Neural crest cell (in vitro differentiated cells): Measurements from ENCODE around the gene KIF24. TPM values are rescaled to one million over a fixed set of nuclear protein-coding genes. Genes with fewer than 3 reads are reported as not detected.
"Not testable (repeated sequence)": the region's sequence is repeated elsewhere in the genome, so short reads cannot be mapped to it uniquely, and the experiment has no call there.

ENCODE experiments used
- DNase-seq: peaks from one replicate; pipeline ENCODE4 v3.0.0; 2021; ENCODE audit warnings: low read depth, mixed read lengths, low spot score
- H3K27ac Mint-ChIP-seq: one replicate; pipeline ENCODE4 v1.8.0; 2021; ENCODE audit warnings: mild to moderate bottlenecking, mixed read lengths; ENCODE audit not compliant: unreplicated experiment
- H3K27me3 Mint-ChIP-seq: 2 replicates; pipeline ENCODE4 v1.8.0; 2021; ENCODE audit warnings: low read depth, mild to moderate bottlenecking, mixed read lengths
- H3K36me3 Mint-ChIP-seq: 2 replicates; pipeline ENCODE4 v1.8.0; 2021; ENCODE audit warnings: low read depth, mild to moderate bottlenecking, mixed read lengths
- H3K4me1 Mint-ChIP-seq: 2 replicates; pipeline ENCODE4 v1.8.0; 2021; ENCODE audit warnings: mixed read lengths
- H3K4me3 Mint-ChIP-seq: one replicate; pipeline ENCODE4 v1.8.0; 2021; ENCODE audit warnings: mild to moderate bottlenecking, mixed read lengths
- H3K9me3 Mint-ChIP-seq: 2 replicates; pipeline ENCODE4 v1.8.0; 2021; ENCODE audit warnings: mixed read lengths
- CTCF ChIP-seq: fragments of 200-600 bp; sonication (generic); conservative IDR thresholded peaks from 2 replicates; pipeline ENCODE4 v1.5.0; 2021; ENCODE audit warnings: antibody characterized with exemption, mild to moderate bottlenecking
- total RNA-seq: library from RNA; stranded (reverse); gene quantifications from 2 replicates; pipeline ENCODE4 v1.2.1, GENCODE V29; 2021

The KIF24 gene
- total RNA-seq, 1 donor from 2014 or later, result 12.3 TPM

- Mint-ChIP-seq H3K27me3 (no peaks in the 10 kb centered on the region), H3K36me3 (peaks cover 4% of the 10 kb centered on the region), H3K27ac (no peak overlapping the region), H3K4me1 (peaks cover 5% of the 10 kb centered on the region), H3K4me3 (no peak overlapping the region), H3K9me3 (no peaks in the 10 kb centered on the region)
- TF ChIP-seq CTCF, result no peak
- no peak for DNase-seq
Measured at GRCh38 chr9:34341659-34342295, 12.7 kb upstream of the KIF24 start.

- Mint-ChIP-seq H3K4me1 (peaks cover 26% of the 10 kb centered on the region), H3K4me3 (no peak overlapping the region), H3K36me3 (peaks cover 4% of the 10 kb centered on the region), H3K27me3 (no peaks in the 10 kb centered on the region), H3K9me3 (no peaks in the 10 kb centered on the region), H3K27ac (no peak overlapping the region)
- DNase-seq, result no peak
- TF ChIP-seq CTCF, result no peak
Measured at GRCh38 chr9:34338665-34339385, 9.8 kb upstream of the KIF24 start.

- not testable (repeated sequence) for H3K27me3 Mint-ChIP-seq, H3K36me3 Mint-ChIP-seq, H3K27ac Mint-ChIP-seq, H3K4me3 Mint-ChIP-seq, DNase-seq, H3K9me3 Mint-ChIP-seq
- H3K4me1 Mint-ChIP-seq, result peaks cover 29% of the 10 kb centered on the region
Measured at GRCh38 chr9:34338079-34338478, 9.0 kb upstream of the KIF24 start.

- peaks cover 34% of the 10 kb centered on the region for H3K4me1 Mint-ChIP-seq
- H3K27ac Mint-ChIP-seq, result no peak overlapping the region
- no peak overlapping the region for H3K4me3 Mint-ChIP-seq
- DNase-seq, result no peak
- peak; percentile 35 for TF ChIP-seq CTCF
- peaks cover 4% of the 10 kb centered on the region for H3K36me3 Mint-ChIP-seq
- no peaks in the 10 kb centered on the region for H3K27me3 Mint-ChIP-seq
- no peaks in the 10 kb centered on the region for H3K9me3 Mint-ChIP-seq
Measured at GRCh38 chr9:34337403-34337802, 8.3 kb upstream of the KIF24 start.

- no peak for DNase-seq
- no peak for TF ChIP-seq CTCF
- H3K27me3 Mint-ChIP-seq, result no peaks in the 10 kb centered on the region
- H3K4me1 Mint-ChIP-seq, result peaks cover 43% of the 10 kb centered on the region
- H3K9me3 Mint-ChIP-seq, result no peaks in the 10 kb centered on the region
- H3K27ac Mint-ChIP-seq, result peak overlapping the region; percentile 39
- no peak overlapping the region for H3K4me3 Mint-ChIP-seq
- H3K36me3 Mint-ChIP-seq, result peaks cover 4% of the 10 kb centered on the region
Measured at GRCh38 chr9:34335376-34335775, 6.3 kb upstream of the KIF24 start.

- H3K4me3 Mint-ChIP-seq, result peak overlapping the region; percentile 65
- H3K4me1 Mint-ChIP-seq, result peaks cover 47% of the 10 kb centered on the region
- no peak for DNase-seq
- no peaks in the 10 kb centered on the region for H3K9me3 Mint-ChIP-seq
- no peak for TF ChIP-seq CTCF
- peaks cover 4% of the 10 kb centered on the region for H3K36me3 Mint-ChIP-seq
- H3K27ac Mint-ChIP-seq, result peak overlapping the region; percentile 30
- H3K27me3 Mint-ChIP-seq, result no peaks in the 10 kb centered on the region
Measured at GRCh38 chr9:34334916-34335315, 5.8 kb upstream of the KIF24 start.
